Fibroblast of lung (primary cell): Measurements from ENCODE around the gene DSP.

Experiments
- CTCF ChIP-seq, 2 donors: IDR thresholded peaks in 1 of 2; conservative IDR thresholded peaks in 1 of 2; 1 replicate in 1 of 2; 2 replicates in 1 of 2; pipeline ENCODE4 v1.5.1; 2011 to 2012; ENCODE audit warnings: low read length in 2 of 2, control low read depth in 1 of 2, inconsistent platforms in 1 of 2, low read depth in 1 of 2, mild to moderate bottlenecking in 1 of 2
- EZH2 ChIP-seq: IDR thresholded peaks from 2 replicates; pipeline ENCODE4 v1.5.1; 2012; ENCODE audit warnings: low read length, control low read depth, mild to moderate bottlenecking; ENCODE audit errors: missing control alignments

- TF ChIP-seq CTCF (conservative IDR thresholded peaks at IDR 0.05 in 1 of 2, IDR thresholded peaks at IDR 0.05 in 1 of 2; ENCODE audit: low read depth in 1 of 2, low read length in 2 of 2), result no peak
- no peak for TF ChIP-seq EZH2
Measured at GRCh38 chr6:7554533-7555275, 13.2 kb downstream of the DSP start.
